Heart right ventricle (tissue), 16 donors: Measurements from ENCODE around the gene GSX2. TPM values are rescaled to one million over a fixed set of nuclear protein-coding genes. Genes with fewer than 3 reads are reported as not detected.

Experiments
- ATAC-seq, 8 donors: fragments of 200-7000 bp; cut with Tn5 transposase; one replicate each; pipeline ENCODE4 v1.9.1; 2020; ENCODE audit warnings: mild to moderate bottlenecking in 8 of 8, moderate library complexity in 8 of 8, moderate number of reproducible peaks in 1 of 8
- DNase-seq, 2 donors: peaks; one replicate each; pipeline ENCODE4 v3.0.0-alpha.2; 2020
- H3K27ac ChIP-seq, 10 donors: fragments of 200-600 bp; sonication (generic) in 2 of 10; one replicate each; pipeline versions ENCODE4 v1.5.0 to v1.8.0; 2020 to 2022; ENCODE audit warnings: mild to moderate bottlenecking in 3 of 10
- H3K27me3 ChIP-seq, 7 donors: fragments of 200-600 bp; one replicate each; pipeline ENCODE4 v1.8.0; 2021 to 2022; ENCODE audit warnings: mild to moderate bottlenecking in 2 of 7
- H3K36me3 ChIP-seq, 9 donors: fragments of 200-600 bp; sonication (generic) in 1 of 9; one replicate each; pipeline versions ENCODE4 v1.5.0 to v1.8.0; 2020 to 2022; ENCODE audit warnings: mild to moderate bottlenecking in 2 of 9
- H3K4me1 ChIP-seq, 9 donors: fragments of 200-600 bp; sonication (generic) in 1 of 9; one replicate each; pipeline versions ENCODE4 v1.5.0 to v1.8.0; 2020 to 2022; ENCODE audit warnings: mild to moderate bottlenecking in 4 of 9
- H3K4me3 ChIP-seq, 10 donors: fragments of 200-600 bp; sonication (generic) in 2 of 10; one replicate each; pipeline versions ENCODE4 v1.5.0 to v1.8.0; 2020 to 2022; ENCODE audit warnings: mild to moderate bottlenecking in 7 of 10, moderate library complexity in 2 of 10
- H3K9me3 ChIP-seq, 11 donors: fragments of 200-600 bp in 10 of 11; sonication (generic) in 2 of 11; one replicate each; pipeline versions ENCODE4 v1.5.0 to v1.8.0; 2013 to 2022; ENCODE audit warnings: mild to moderate bottlenecking in 2 of 11, control low read depth in 1 of 11, moderate library complexity in 1 of 11
- WGBS, 2 donors: extraction: QIAGEN DNeasy Blood & Tissue Kit; methylation state at CpG; one replicate each; pipeline ENCODE4 v1.1.7; 2013; ENCODE audit warnings: inconsistent platforms in 1 of 2; 5-methylcytosine and 5-hydroxymethylcytosine counted together
- intact Hi-C, 10 donors: fragments of 100-400 bp; cut with DNase I; formaldehyde crosslinking; loops; one replicate each; pipeline versions ENCODE4 v1.11.1 to v1.14.2; 2022
- polyA plus RNA-seq, 2 donors: library from polyadenylated mRNA; stranded (reverse); fragments of 200-250 nt; gene quantifications; one replicate each; pipeline ENCODE4 v1.2.3, GENCODE V29; 2013
- total RNA-seq, 10 donors: library from RNA; stranded (reverse); fragmentation: NEBNext Ultra II Directional in 3 of 10; extraction: Animal tissue kit (Norgen Biotek cat#: 25700) in 3 of 10; gene quantifications; one replicate each; pipeline versions ENCODE4 v1.2.1 to v1.2.4, GENCODE V29; 2021 to 2023
- TF ChIP-seq, protein P1 (sequence below), 9 donors: fragments of 200-600 bp; sonication (generic) in 2 of 9; IDR thresholded peaks; one replicate each; pipeline versions ENCODE4 v1.5.0 to v1.8.0; 2021 to 2022; ENCODE audit warnings: antibody characterized with exemption in 9 of 9, mild to moderate bottlenecking in 5 of 9, moderate library complexity in 1 of 9
- donor health status: Arrhythmogenic right ventricular cardiomyopathy.
- donor health status: ischemic (EF 13 %, LVEDD 7.1; RV severe dilation, severe dysfunction).
- donor health status: healthy with polysubstance abuse.
- donor health status: DM: no; HTN: yes; CAD: no.
- donor health status: DM: no; HTN: no; CAD: no.
- donor health status: ischemic (EF 25% LVEDD 6.9; RV normal size, moderate dysfunction).
- donor health status: ischemic (EF 25% LVEDD 5.7; RV mildly dilated, moderate dysfunction).
- donor health status: healthy.
- donor health status: DM: yes; HTN: yes; CAD: no.
- donor health status: Ischemic cardiomyopathy.
- donor health status: ischemic (EF 35%, LVEDD 5.7; RV mildly dilated, moderate dysfunction).
- donor health status: nonischemic (EF 11% LVEDD 7.7; RV severe dilation, severe dysfunction).
- donor health status: DM: yes; HTN: yes; CAD: no.
- donor health status: PGD.
- donor health status: ischemic (EF 29% LVEDD 5.4; RV normal size, mild dysfunction).
- donor health status: nonischemic (EF 23%, LVEDD 6.1; RV moderate dilation, normal function).

The GSX2 gene
- total and polyA plus RNA-seq, 12 donors = not detected

- ATAC-seq (no peak), DNase-seq (no peak)
- Histone ChIP-seq H3K9me3 (no peaks in the 10 kb centered on the region), H3K4me1 (peaks cover 0 to 2% (median 0%) of the 10 kb centered on the region in 9 donors), H3K36me3 (no peaks in the 10 kb centered on the region), H3K27me3 (no peaks in the 10 kb centered on the region), H3K4me3 (no peak overlapping the region), H3K27ac (no peak overlapping the region)
- TF ChIP-seq, protein P1, sequence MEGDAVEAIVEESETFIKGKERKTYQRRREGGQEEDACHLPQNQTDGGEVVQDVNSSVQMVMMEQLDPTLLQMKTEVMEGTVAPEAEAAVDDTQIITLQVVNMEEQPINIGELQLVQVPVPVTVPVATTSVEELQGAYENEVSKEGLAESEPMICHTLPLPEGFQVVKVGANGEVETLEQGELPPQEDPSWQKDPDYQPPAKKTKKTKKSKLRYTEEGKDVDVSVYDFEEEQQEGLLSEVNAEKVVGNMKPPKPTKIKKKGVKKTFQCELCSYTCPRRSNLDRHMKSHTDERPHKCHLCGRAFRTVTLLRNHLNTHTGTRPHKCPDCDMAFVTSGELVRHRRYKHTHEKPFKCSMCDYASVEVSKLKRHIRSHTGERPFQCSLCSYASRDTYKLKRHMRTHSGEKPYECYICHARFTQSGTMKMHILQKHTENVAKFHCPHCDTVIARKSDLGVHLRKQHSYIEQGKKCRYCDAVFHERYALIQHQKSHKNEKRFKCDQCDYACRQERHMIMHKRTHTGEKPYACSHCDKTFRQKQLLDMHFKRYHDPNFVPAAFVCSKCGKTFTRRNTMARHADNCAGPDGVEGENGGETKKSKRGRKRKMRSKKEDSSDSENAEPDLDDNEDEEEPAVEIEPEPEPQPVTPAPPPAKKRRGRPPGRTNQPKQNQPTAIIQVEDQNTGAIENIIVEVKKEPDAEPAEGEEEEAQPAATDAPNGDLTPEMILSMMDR (IDR thresholded peaks at IDR 0.05) = no peak
- intact Hi-C loops = no loop called here
These were observed 23.3 kb upstream of the GSX2 start for GRCh38 chr4:54076673-54077072.

DNA sequence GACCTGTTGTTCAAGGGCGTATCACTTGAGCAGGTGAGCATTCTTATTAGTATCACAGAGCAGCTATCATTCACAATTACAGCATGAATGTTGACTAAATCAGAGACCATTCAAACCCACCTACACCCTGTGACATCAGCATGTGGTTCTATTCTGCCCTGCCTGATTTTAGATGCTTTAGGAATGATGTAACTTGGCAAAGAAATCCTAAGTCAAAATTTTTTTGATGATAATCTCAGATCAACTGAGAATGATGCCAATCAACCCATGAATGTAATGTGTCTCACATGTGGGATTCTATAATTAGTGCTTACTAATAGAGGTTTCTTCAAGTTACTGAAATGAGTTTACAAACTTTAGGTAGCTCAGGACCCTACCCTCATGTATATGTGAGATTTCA lies 22.2 kb upstream of the GSX2 start:
- Histone ChIP-seq H3K36me3 (no peaks in the 10 kb centered on the region), H3K4me3 (no peak overlapping the region), H3K4me1 (peaks cover 0 to 13% (median 0%) of the 10 kb centered on the region in 9 donors), H3K27me3 (no peaks in the 10 kb centered on the region), H3K27ac (no peak overlapping the region), H3K9me3 (no peaks in the 10 kb centered on the region)
- ATAC-seq = no peak
- TF ChIP-seq, protein P1 (IDR thresholded peaks at IDR 0.05) = no peak
- intact Hi-C loops = no loop called here
- DNase-seq = no peak
- WGBS, 2 donors = 97 to 98% methylated on average over 1 of the region's 1 CpG

DNA sequence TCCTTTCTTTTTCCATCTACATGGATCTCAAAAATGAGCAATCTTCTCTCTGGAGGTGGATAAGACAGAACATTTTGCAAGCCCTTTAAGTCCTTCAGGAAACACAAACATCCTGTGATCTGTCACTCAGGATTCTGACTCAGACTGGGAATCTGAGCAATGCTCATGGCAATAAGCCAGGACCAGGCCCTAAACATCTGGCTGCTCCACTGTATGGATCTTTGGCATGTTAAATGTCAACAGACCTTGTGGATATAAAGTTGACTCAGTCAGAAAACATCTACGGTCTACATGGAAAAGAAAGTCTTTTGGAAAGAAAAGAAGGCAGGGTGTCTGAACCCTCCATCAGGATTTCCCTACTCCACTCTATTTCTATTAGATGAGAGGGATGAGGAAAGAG lies 17.8 kb upstream of the GSX2 start:
- no peaks in the 10 kb centered on the region for H3K9me3 ChIP-seq
- peaks cover 0 to 17% (median 0%) of the 10 kb centered on the region in 9 donors for H3K4me1 ChIP-seq
- WGBS, 2 donors = 56 to 62% methylated on average over 1 of the region's 1 CpG
- H3K36me3 ChIP-seq = no peaks in the 10 kb centered on the region
- H3K4me3 ChIP-seq = no peak overlapping the region
- ATAC-seq (peak in 3 of 8 donors; percentile 35 to 81 (median 46)), DNase-seq (no peak)
- H3K27ac ChIP-seq = no peak overlapping the region
- intact Hi-C loops = no loop called here
- no peaks in the 10 kb centered on the region for H3K27me3 ChIP-seq
- TF ChIP-seq, protein P1 (IDR thresholded peaks at IDR 0.05) = no peak

DNA sequence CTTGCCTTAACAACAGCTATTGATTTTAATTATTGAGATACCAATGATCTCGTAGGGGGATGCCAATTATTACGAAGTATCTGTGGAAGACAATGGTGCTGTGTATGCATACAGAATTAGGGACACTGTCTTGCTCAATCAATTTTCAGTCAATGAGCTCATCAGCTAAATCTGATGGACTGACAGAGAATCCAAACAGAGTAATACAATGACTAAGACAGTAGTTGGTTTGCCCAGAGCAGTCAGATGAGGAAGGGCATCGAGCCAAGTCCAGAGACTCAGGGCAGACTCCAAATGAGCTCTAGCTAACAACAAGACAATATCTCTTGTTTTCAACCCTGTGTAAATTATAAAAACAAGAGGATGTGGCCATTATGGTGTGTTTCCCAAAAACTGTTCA lies 14.7 kb upstream of the GSX2 start:
- Histone ChIP-seq H3K9me3 (no peaks in the 10 kb centered on the region), H3K4me3 (no peak overlapping the region), H3K27me3 (peaks cover 0 to 17% (median 0%) of the 10 kb centered on the region in 7 donors), H3K36me3 (no peaks in the 10 kb centered on the region), H3K27ac (peak overlapping the region in 2 of 10 donors; percentile 2 to 23), H3K4me1 (peaks cover 0 to 17% (median 0%) of the 10 kb centered on the region in 9 donors)
- peak in 7 of 8 donors; percentile 29 to 92 (median 80) for ATAC-seq
- intact Hi-C loops = no loop called here
- 82 to 88% methylated on average over 3 of the region's 3 CpGs for WGBS, 2 donors
- peak in 1 of 2 donors; percentile 50 for DNase-seq
- TF ChIP-seq, protein P1 (IDR thresholded peaks at IDR 0.05) = no peak
